Measurements from ENCODE around the gene MON1B.
A peak's percentile ranks its signal among the peaks of the same experiment; 100 is the strongest.
"Not testable (repeated sequence)": the region's sequence is repeated elsewhere in the genome, so short reads cannot be mapped to it uniquely, and the experiment has no call there.

Gene MON1B

DNA sequence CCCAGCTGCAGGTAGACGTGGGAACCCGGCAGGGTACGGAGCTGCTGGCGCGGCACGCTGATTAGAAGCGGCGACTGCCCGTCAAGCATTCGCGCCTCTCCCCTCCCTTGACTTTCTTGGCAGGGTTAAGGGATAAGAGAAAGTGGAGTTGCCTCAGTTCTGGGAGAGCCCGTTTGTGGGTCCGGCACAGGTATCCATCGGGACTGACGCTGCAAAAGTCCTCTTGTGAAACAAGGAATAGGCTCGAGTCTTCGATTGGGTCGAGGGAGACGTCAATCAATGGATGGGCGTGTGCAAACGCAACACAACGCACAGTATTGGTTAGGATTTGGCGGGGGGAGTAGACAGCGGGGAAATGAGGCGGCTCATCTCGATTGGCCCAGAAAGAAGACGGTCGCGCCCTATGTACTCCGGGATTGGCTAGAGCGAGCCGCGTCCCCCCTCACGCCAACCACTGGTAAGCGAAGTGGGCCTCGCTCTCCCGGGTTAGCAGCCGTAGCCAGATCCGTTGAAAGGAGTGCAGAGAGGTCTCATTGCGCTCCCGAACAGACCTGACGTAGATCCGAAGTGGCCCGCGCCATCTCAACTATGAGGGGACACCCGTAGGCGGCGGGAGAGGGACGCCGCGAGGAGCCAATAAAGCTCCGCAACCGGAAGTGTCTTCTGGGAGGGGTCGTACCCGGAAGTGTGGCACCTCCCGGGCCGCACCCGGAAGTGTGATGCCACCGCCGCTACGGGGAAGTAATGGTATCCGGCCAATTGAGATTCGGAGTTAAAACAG is at the start of gene MON1B:
Gene MON1B, plus strand, starts transcription at position 713 of the 781 bp plus-strand sequence. CDS start 296 bp downstream, outside the sequence.
- Histone ChIP-seq H3K27ac (ENCODE audit: low read length) (no peak within 1 kb of the TSS), H3K4me1 (ENCODE audit: control insufficient read depth, insufficient read depth, low read length) (no peaks in the 10 kb centered on the region; the same call in 1 of the 2 replicates), H3K4me3 (ENCODE audit: low read length) (peak within 1 kb of the TSS; percentile 77), H3K9me3 (ENCODE audit: control insufficient read depth, insufficient read depth, low read length) (no peaks in the 10 kb centered on the region), H3K27me3 (ENCODE audit: control insufficient read depth, insufficient read depth, low read length) (no peaks in the 10 kb centered on the region), H3K36me3 (ENCODE audit: control insufficient read depth, insufficient read depth, low read length) (peaks cover 17% of the 10 kb centered on the region)
- WGBS (ENCODE audit: insufficient coverage, insufficient read length): no CpG with 5 or more reads among the region's 63 CpGs
- peak; percentile 96 for DNase-seq (ENCODE audit: low read depth, low spot score)

DNA sequence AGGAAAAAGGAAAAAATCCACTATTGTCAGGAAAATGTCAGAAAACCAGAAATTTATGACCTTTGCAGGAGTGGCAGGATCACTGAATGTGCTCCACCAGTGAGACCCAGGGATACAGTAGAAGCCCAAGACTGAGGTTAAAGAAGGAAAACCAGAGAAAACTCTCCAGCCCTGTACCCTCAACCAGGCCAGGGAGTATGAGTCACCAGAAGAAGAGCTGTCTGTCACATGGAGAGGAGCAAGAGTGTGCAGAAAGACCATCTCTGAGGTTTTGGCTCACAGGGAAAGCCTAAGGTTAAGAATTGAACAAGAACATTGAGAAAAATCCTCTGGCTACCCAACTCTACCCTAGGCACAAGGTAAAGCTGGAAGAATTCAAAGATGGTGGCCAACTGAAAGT is 47.6 kb upstream of the MON1B start:
- Histone ChIP-seq H3K4me1 (ENCODE audit: control insufficient read depth, insufficient read depth, low read length) (no peaks in the 10 kb centered on the region), H3K9me3 (ENCODE audit: control insufficient read depth, insufficient read depth, low read length) (no peaks in the 10 kb centered on the region), H3K27me3 (ENCODE audit: control insufficient read depth, insufficient read depth, low read length) (no peaks in the 10 kb centered on the region), H3K27ac (ENCODE audit: low read length) (no peak overlapping the region), H3K36me3 (ENCODE audit: control insufficient read depth, insufficient read depth, low read length) (no peaks in the 10 kb centered on the region), H3K4me3 (ENCODE audit: low read length) (no peak overlapping the region)
- DNase-seq (ENCODE audit: low read depth, low spot score): no peak

DNA sequence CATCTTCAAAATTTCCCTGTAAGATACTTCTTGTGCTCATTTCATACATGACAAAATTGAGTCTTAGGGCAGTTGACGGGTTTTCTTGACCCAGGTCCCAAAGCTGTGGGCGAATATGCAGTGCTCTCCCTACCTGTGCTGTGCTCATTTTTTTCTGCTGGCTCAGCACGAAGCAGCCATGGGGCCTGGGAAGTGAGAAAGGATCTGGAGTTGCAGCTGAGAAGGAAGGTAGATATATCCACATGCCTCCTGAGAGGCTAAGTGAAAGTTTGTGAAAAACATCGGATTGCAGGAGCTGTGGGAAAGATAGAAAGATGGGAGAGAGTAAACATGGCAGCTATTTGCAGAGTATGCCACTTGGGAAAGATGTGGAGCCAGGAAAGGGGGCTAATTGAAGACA is 42.9 kb upstream of the MON1B start:
- Histone ChIP-seq H3K27ac (ENCODE audit: low read length) (no peak overlapping the region), H3K36me3 (ENCODE audit: control insufficient read depth, insufficient read depth, low read length) (no peaks in the 10 kb centered on the region), H3K4me1 (ENCODE audit: control insufficient read depth, insufficient read depth, low read length) (no peaks in the 10 kb centered on the region), H3K27me3 (ENCODE audit: control insufficient read depth, insufficient read depth, low read length) (no peaks in the 10 kb centered on the region), H3K9me3 (ENCODE audit: control insufficient read depth, insufficient read depth, low read length) (peaks cover 1% of the 10 kb centered on the region), H3K4me3 (ENCODE audit: low read length) (no peak overlapping the region)
- no peak for DNase-seq (ENCODE audit: low read depth, low spot score)
- WGBS (ENCODE audit: insufficient coverage, insufficient read length): no CpG with 5 or more reads among the region's 4 CpGs

DNA sequence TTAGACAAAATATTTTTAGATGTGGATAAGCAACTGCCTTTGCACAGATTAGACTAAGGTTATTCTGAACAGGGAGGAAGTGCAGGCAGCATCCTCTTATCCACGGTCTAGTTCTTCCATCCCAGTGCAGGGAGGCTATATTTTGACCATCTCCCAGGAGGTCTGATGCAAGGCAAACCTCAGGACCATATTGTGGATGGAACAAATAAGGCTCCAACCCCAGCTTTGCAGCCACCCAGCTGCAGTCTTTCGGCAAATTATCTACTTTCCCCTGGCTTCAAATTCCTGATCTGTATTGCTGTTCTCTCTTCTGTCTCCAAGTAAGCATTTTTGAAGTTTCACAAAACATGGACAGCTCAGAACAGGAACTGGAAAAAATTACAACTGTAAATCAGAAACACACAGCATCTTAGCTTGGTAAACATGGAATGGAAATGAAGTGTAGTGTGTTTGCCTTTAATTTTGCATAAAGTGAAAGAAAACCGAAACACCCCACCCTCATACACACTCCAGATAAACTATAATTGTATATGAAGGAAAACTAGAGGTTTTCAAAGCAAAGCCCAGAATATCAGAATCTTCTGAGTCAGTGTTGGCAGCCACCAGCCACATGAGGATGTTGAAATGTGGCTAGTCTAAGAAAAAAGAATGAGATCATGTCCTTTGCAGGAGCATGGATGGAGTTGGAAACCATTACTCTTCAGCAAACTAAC is 33.5 kb upstream of the MON1B start:
- H3K27ac ChIP-seq (ENCODE audit: low read length): no peak overlapping the region
- H3K36me3 ChIP-seq (ENCODE audit: control insufficient read depth, insufficient read depth, low read length): no peaks in the 10 kb centered on the region
- WGBS (ENCODE audit: insufficient coverage, insufficient read length): no CpG with 5 or more reads among the region's 3 CpGs
- no peaks in the 10 kb centered on the region; the same call in 1 of the 2 replicates for H3K9me3 ChIP-seq (ENCODE audit: control insufficient read depth, insufficient read depth, low read length)
- no peaks in the 10 kb centered on the region for H3K27me3 ChIP-seq (ENCODE audit: control insufficient read depth, insufficient read depth, low read length)
- no peak overlapping the region for H3K4me3 ChIP-seq (ENCODE audit: low read length)
- no peak for DNase-seq (ENCODE audit: low read depth, low spot score)
- no peaks in the 10 kb centered on the region for H3K4me1 ChIP-seq (ENCODE audit: control insufficient read depth, insufficient read depth, low read length)

DNA sequence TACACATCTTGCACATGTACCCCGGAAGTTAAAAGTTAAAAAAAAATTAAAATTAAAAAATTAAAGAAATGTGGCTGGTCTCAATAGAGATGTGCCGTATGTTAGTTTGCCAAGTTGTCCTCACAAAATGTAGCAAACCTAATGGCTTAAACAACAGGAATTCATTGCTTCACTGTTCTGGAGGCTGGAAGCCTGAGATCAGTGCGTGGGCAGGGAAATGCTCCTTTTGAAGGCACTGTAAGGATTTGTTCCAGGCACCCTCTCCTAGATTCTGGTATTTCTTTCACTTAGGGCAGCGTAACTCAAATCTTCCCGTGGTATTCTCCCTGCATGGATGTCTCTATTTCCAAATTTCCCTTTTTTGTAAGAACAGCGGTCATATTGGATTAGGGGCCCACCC is 32.7 kb upstream of the MON1B start:
- no peak overlapping the region for H3K27ac ChIP-seq (ENCODE audit: low read length)
- no peak overlapping the region for H3K4me3 ChIP-seq (ENCODE audit: low read length)

DNA sequence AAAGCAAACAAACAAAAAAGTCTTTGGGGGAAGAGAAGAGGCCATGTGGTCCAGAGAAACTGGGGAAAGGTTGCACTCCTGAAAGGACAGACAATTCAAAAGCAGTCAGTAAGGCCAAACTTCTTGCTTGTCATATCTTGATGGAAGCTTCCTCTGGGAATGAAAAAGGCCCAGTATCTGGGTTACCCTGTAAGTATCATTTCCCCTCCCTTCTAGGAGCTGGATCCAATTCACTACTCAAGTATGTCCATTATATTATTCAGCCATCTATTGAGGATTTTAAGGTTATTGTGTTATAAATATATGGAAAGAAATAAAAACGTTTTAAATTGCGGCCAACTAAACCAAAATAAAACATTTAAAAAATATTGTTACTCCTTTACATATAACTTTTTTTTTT is 26.0 kb upstream of the MON1B start:
- no peak overlapping the region for H3K27ac ChIP-seq (ENCODE audit: low read length)
- WGBS (ENCODE audit: insufficient coverage, insufficient read length): no CpG with 5 or more reads among the region's 2 CpGs
- no peak overlapping the region for H3K4me3 ChIP-seq (ENCODE audit: low read length)
- H3K4me1 ChIP-seq (ENCODE audit: control insufficient read depth, insufficient read depth, low read length): no peaks in the 10 kb centered on the region
- no peaks in the 10 kb centered on the region; the same call in 1 of the 2 replicates for H3K9me3 ChIP-seq (ENCODE audit: control insufficient read depth, insufficient read depth, low read length)
- DNase-seq (ENCODE audit: low read depth, low spot score): no peak
- H3K27me3 ChIP-seq (ENCODE audit: control insufficient read depth, insufficient read depth, low read length): no peaks in the 10 kb centered on the region
- H3K36me3 ChIP-seq (ENCODE audit: control insufficient read depth, insufficient read depth, low read length): no peaks in the 10 kb centered on the region

More for the DNA sequence above, 32.7 kb upstream of the MON1B start:
- H3K36me3 ChIP-seq (ENCODE audit: control insufficient read depth, insufficient read depth, low read length): no peaks in the 10 kb centered on the region
- DNase-seq (ENCODE audit: low read depth, low spot score): no peak
- WGBS (ENCODE audit: insufficient coverage, insufficient read length): no CpG with 5 or more reads among the region's 6 CpGs
- no peaks in the 10 kb centered on the region for H3K4me1 ChIP-seq (ENCODE audit: control insufficient read depth, insufficient read depth, low read length)
- no peaks in the 10 kb centered on the region for H3K27me3 ChIP-seq (ENCODE audit: control insufficient read depth, insufficient read depth, low read length)
- no peaks in the 10 kb centered on the region for H3K9me3 ChIP-seq (ENCODE audit: control insufficient read depth, insufficient read depth, low read length)

DNA sequence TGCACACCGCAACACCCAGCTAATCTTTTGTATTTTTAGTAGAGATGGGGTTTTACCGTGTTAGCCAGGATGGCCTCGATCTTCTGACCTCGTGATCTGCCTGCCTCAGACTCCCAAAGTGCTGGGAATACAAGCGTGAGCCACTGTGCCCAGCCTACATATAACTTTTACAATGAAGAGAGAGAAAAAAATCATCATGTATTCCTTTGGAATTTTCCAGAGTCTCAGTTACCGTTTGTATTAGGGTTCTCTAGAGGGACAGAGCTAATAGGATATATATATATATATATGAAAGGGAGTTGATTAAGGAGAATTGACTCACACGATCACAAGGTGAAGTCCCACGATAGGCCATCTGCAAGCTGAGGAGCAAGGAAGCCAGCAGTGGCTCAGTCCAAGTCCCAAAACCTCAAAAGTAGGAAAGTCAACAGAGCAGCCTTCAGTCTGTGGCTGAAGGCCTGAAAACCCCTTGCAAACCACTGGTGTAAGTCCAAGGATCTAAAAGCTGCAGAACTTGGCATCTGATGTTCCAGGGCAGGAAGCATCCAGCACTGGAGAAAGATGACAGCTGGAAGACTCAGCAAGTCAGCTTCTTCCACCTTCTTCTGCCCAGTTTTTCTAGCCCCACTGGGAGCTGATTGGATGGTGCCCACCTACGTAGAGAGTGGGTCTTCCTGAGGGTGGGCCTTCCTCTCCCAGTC is 25.3 kb upstream of the MON1B start:
- not testable (repeated sequence) for H3K9me3 ChIP-seq (ENCODE audit: control insufficient read depth, insufficient read depth, low read length); H3K4me1 ChIP-seq (ENCODE audit: control insufficient read depth, insufficient read depth, low read length); H3K27ac ChIP-seq (ENCODE audit: low read length); H3K36me3 ChIP-seq (ENCODE audit: control insufficient read depth, insufficient read depth, low read length); H3K27me3 ChIP-seq (ENCODE audit: control insufficient read depth, insufficient read depth, low read length); DNase-seq (ENCODE audit: low read depth, low spot score); H3K4me3 ChIP-seq (ENCODE audit: low read length)
- no CpG with 5 or more reads among the region's 9 CpGs for WGBS (ENCODE audit: insufficient coverage, insufficient read length)

DNA sequence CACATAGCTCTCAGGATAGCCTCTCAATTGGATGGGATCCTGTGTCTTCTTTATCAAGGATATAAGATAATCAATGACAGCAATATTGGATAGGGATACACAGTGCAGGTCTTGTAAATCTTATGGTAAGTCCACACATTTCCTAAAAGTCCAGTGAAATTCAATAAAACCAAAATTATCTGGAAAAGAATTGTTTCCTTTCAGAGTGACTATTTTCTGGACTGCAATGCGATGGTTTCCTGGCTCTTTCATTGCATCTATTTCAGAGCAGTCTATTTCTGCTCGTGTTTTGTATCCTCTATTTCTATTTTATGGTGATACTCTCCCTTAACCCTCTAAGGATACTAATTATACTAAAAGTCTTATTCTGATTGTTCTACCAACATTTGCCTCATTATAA is 24.3 kb upstream of the MON1B start:
- WGBS (ENCODE audit: insufficient coverage, insufficient read length): no CpG with 5 or more reads among the region's 2 CpGs
- H3K9me3 ChIP-seq (ENCODE audit: control insufficient read depth, insufficient read depth, low read length): no peaks in the 10 kb centered on the region; the same call in 1 of the 2 replicates
- no peaks in the 10 kb centered on the region for H3K4me1 ChIP-seq (ENCODE audit: control insufficient read depth, insufficient read depth, low read length)
- H3K4me3 ChIP-seq (ENCODE audit: low read length): no peak overlapping the region
- no peaks in the 10 kb centered on the region for H3K36me3 ChIP-seq (ENCODE audit: control insufficient read depth, insufficient read depth, low read length)
- H3K27me3 ChIP-seq (ENCODE audit: control insufficient read depth, insufficient read depth, low read length): no peaks in the 10 kb centered on the region
- no peak overlapping the region for H3K27ac ChIP-seq (ENCODE audit: low read length)
- DNase-seq (ENCODE audit: low read depth, low spot score): no peak

DNA sequence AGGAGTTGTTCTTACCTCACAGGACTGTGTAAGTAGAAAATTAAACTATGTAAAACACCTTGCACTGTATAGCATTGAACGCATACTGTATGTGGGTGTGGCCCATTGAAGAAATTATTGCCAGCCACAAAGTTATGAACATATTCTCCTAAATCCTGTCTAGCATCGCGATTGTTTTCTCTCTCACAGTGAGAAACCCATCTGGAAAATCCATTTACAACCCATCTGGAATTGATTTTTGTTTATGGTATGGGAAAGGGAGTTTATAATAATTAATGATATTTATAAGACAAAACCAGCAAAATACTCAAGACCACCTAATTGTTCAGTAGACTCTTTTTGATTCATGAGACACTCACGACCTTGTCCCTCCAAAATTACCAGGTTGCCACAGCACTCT is 22.1 kb upstream of the MON1B start:
- DNase-seq (ENCODE audit: low read depth, low spot score): no peak
- H3K9me3 ChIP-seq (ENCODE audit: control insufficient read depth, insufficient read depth, low read length): no peaks in the 10 kb centered on the region; the same call in 1 of the 2 replicates

DNA sequence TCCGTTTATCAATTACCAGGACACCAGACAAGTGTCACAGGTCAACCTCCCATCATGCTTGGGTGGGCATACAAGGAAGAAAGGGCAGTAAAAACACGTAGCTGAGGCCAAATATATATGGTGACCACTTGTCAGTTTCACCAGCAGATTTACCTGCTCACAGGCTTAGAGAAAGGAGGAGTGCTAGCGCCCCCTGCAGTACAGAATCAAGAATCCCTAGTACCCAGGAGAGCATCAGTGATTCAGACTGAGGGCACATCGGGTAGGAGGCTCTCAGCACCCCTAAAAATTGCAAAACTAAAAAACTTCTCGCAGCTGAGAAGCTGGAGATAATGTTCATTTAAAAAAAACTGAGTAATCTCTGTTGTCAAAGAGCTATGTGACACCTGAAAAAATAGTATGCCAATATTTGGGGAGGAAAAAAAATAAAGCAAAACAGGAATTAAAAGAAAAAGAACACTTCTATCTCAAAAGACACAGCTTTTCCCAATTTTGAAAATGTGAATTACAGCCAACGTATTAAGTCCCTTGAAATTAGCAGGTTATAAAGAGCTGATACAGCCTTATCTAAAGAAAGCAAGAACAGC is 21.2 kb upstream of the MON1B start:
- no CpG with 5 or more reads among the region's 6 CpGs for WGBS (ENCODE audit: insufficient coverage, insufficient read length)

More for the DNA sequence above, 22.1 kb upstream of the MON1B start:
- H3K27me3 ChIP-seq (ENCODE audit: control insufficient read depth, insufficient read depth, low read length): no peaks in the 10 kb centered on the region
- no CpG with 5 or more reads among the region's 4 CpGs for WGBS (ENCODE audit: insufficient coverage, insufficient read length)
- H3K4me3 ChIP-seq (ENCODE audit: low read length): no peak overlapping the region
- H3K36me3 ChIP-seq (ENCODE audit: control insufficient read depth, insufficient read depth, low read length): no peaks in the 10 kb centered on the region
- no peaks in the 10 kb centered on the region for H3K4me1 ChIP-seq (ENCODE audit: control insufficient read depth, insufficient read depth, low read length)
- H3K27ac ChIP-seq (ENCODE audit: low read length): no peak overlapping the region

More for the DNA sequence above, 21.2 kb upstream of the MON1B start:
- no peak overlapping the region for H3K27ac ChIP-seq (ENCODE audit: low read length)
- no peaks in the 10 kb centered on the region for H3K36me3 ChIP-seq (ENCODE audit: control insufficient read depth, insufficient read depth, low read length)
- H3K9me3 ChIP-seq (ENCODE audit: control insufficient read depth, insufficient read depth, low read length): no peaks in the 10 kb centered on the region; the same call in 1 of the 2 replicates
- no peak overlapping the region for H3K4me3 ChIP-seq (ENCODE audit: low read length)
- no peaks in the 10 kb centered on the region for H3K4me1 ChIP-seq (ENCODE audit: control insufficient read depth, insufficient read depth, low read length)
- no peaks in the 10 kb centered on the region for H3K27me3 ChIP-seq (ENCODE audit: control insufficient read depth, insufficient read depth, low read length)
- peak; percentile 37 for DNase-seq (ENCODE audit: low read depth, low spot score)
